ENCODE data around the gene CLIP4. TPM values are rescaled to one million over a fixed set of nuclear protein-coding genes. Genes with fewer than 3 reads are reported as not detected.
A peak's percentile ranks its signal among the peaks of the same experiment; 100 is the strongest.

Gene CLIP4
- total and polyA plus RNA-seq, 9 donors, result 20.7 to 64.7 (median 46.6) TPM

GRCh38 chr2:29130295-29130694, 15.1 kb downstream of the CLIP4 start:
- 40 to 51% (median 42%) methylated on average over 2 of the region's 2 CpGs for WGBS, 3 donors
- no peaks in the 10 kb centered on the region for H3K27me3 ChIP-seq
- intact Hi-C loops (cut with DNase I), result no loop called here
- peak in 1 of 5 donors; percentile 15 for DNase-seq
- no peaks in the 10 kb centered on the region for H3K9me3 ChIP-seq
- TF ChIP-seq EP300 (IDR thresholded peaks at IDR 0.05) (no peak), POLR2A (IDR thresholded peaks at IDR 0.05) (no peak), CTCF (IDR thresholded peaks at IDR 0.05) (no peak)
- peaks cover 2% of the 10 kb centered on the region for H3K4me1 ChIP-seq (ENCODE audit: insufficient read depth)
- H3K36me3 ChIP-seq, result no peaks in the 10 kb centered on the region
- no peak overlapping the region for H3K4me3 ChIP-seq
- peak overlapping the region in 1 of 2 donors; percentile 65 for H3K27ac ChIP-seq

GRCh38 chr2:29134933-29135332, 19.7 kb downstream of the CLIP4 start:
- H3K9me3 ChIP-seq, result no peaks in the 10 kb centered on the region
- WGBS, 3 donors, result 94 to 98% (median 98%) methylated on average over 1 of the region's 1 CpG
- no peaks in the 10 kb centered on the region for H3K27me3 ChIP-seq
- H3K36me3 ChIP-seq, result no peaks in the 10 kb centered on the region
- TF ChIP-seq CTCF (IDR thresholded peaks at IDR 0.05) (no peak), POLR2A (IDR thresholded peaks at IDR 0.05) (no peak), EP300 (IDR thresholded peaks at IDR 0.05) (no peak)
- H3K4me3 ChIP-seq, result no peak overlapping the region
- no peak for DNase-seq
- H3K27ac ChIP-seq, result no peak overlapping the region
- H3K4me1 ChIP-seq (ENCODE audit: insufficient read depth), result peaks cover under 1% of the 10 kb centered on the region
- intact Hi-C loops (cut with DNase I), result no loop called here

DNA sequence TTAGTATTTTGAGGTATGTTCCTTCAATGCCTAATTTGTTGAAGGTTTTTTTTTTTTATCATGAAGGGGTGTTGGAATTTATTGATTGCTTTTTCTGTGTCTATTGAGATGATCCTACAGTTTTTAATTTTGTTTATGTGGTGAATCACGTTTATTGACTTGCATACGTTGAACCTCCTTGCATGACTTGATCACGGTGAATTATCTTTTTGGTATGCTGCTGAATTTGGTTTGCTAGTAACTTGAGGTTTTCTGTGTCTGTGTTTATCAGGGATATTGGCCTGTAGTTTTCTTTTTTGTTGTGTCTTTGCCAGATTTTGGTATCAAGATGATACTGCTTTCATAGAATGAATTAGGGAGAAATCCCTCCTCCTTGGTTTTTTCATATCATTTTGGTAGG, 23.9 kb downstream of the CLIP4 start:
- no peak for DNase-seq
- no peak overlapping the region for H3K27ac ChIP-seq
- no peaks in the 10 kb centered on the region for H3K36me3 ChIP-seq
- intact Hi-C loops (cut with DNase I), result no loop called here
- no peak for TF ChIP-seq CTCF (IDR thresholded peaks at IDR 0.05)
- no peak for TF ChIP-seq POLR2A (IDR thresholded peaks at IDR 0.05)
- TF ChIP-seq EP300 (IDR thresholded peaks at IDR 0.05), result no peak
- H3K27me3 ChIP-seq, result no peaks in the 10 kb centered on the region
- H3K9me3 ChIP-seq, result no peaks in the 10 kb centered on the region
- no peak overlapping the region for H3K4me3 ChIP-seq
- 90 to 94% (median 93%) methylated on average over 3 of the region's 3 CpGs for WGBS, 3 donors
- H3K4me1 ChIP-seq (ENCODE audit: insufficient read depth), result no peaks in the 10 kb centered on the region

DNA sequence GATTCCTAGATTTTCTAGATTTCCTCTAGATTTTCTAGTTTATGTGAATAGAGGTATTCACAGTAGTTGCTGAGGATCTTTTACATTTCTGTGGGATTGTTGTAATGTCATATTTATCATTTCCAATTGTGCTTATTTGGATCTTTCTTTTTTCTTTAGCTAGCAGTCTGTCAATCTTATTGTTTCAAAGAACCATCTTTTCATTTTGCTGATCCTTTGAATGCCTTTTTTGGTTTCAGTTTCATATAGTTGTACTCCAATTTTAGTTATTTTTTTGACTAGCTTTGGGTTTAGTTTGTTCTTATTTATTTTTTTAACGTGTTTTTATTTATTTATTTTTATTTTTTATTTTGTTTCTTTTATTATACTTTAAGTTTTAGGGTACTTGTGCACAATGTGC, 24.5 kb downstream of the CLIP4 start:
- WGBS, 3 donors, result 64 to 70% (median 68%) methylated on average over 1 of the region's 1 CpG
- no peak for DNase-seq
- TF ChIP-seq EP300 (IDR thresholded peaks at IDR 0.05), result no peak
- no peak for TF ChIP-seq POLR2A (IDR thresholded peaks at IDR 0.05)
- no peak for TF ChIP-seq CTCF (IDR thresholded peaks at IDR 0.05)
- Histone ChIP-seq H3K36me3 (no peaks in the 10 kb centered on the region), H3K9me3 (no peaks in the 10 kb centered on the region), H3K4me1 (ENCODE audit: insufficient read depth) (no peaks in the 10 kb centered on the region), H3K4me3 (no peak overlapping the region), H3K27me3 (no peaks in the 10 kb centered on the region), H3K27ac (no peak overlapping the region)
- intact Hi-C loops (cut with DNase I), result no loop called here

DNA sequence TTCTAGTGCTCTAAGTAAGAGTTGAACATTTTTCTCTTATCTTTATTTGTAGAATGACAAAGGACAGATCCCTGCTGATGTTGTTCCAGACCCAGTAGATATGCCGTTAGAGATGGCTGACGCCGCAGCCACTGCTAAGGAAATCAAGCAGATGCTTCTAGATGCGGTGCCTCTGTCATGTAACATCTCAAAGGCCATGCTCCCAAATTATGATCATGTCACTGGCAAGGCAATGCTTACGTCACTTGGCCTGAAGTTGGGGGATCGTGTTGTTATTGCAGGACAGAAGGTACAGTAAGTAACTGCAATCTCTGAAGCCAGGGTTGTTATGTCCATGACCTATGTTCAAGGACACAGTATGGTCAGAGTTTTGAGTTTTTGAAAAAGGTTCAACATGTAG, 28.4 kb downstream of the CLIP4 start:
- Histone ChIP-seq H3K36me3 (no peaks in the 10 kb centered on the region), H3K9me3 (no peaks in the 10 kb centered on the region)
- DNase-seq, result no peak

More for the DNA sequence above, 28.4 kb downstream of the CLIP4 start:
- WGBS, 3 donors, result 84 to 92% (median 91%) methylated on average over 6 of the region's 6 CpGs
- H3K27me3 ChIP-seq, result no peaks in the 10 kb centered on the region
- H3K27ac ChIP-seq, result no peak overlapping the region
- intact Hi-C loops (cut with DNase I), result no loop called here
- H3K4me1 ChIP-seq (ENCODE audit: insufficient read depth), result no peaks in the 10 kb centered on the region
- TF ChIP-seq EP300 (IDR thresholded peaks at IDR 0.05) (no peak), CTCF (IDR thresholded peaks at IDR 0.05) (no peak), POLR2A (IDR thresholded peaks at IDR 0.05) (no peak)
- no peak overlapping the region for H3K4me3 ChIP-seq

All from ovary (tissue), 9 donors.